K562 (cell line): ENCODE results near the gene DKC1. TPM values are rescaled to one million over a fixed set of nuclear protein-coding genes. Genes with fewer than 3 reads are reported as not detected.
A peak's percentile ranks its signal among the peaks of the same experiment; 100 is the strongest.

Source experiments
- ARID1B ChIP-seq: fragments of 450-650 bp; IDR thresholded peaks from 2 replicates; pipeline ENCODE4 v1.6.1; 2016; ENCODE audit warnings: antibody characterized with exemption, mild to moderate bottlenecking, inconsistent platforms
- BHLHE40 ChIP-seq: IDR thresholded peaks from 2 replicates; pipeline ENCODE4 v1.6.1; 2011; ENCODE audit warnings: low read length, improper control_type of control experiment
- BRD4 ChIP-seq: fragments of 200-600 bp; sonication (generic); IDR thresholded peaks from 2 replicates; pipeline ENCODE4 v1.6.1; 2017; ENCODE audit warnings: inconsistent platforms
- EZH2 ChIP-seq: IDR thresholded peaks from 2 replicates; pipeline ENCODE4 v1.6.1; 2012; ENCODE audit warnings: low read depth, mild to moderate bottlenecking, inconsistent platforms, low read length, borderline replicate concordance
- FOXJ3 ChIP-seq: sonication (generic); formaldehyde crosslinking; IDR thresholded peaks from 2 replicates; pipeline ENCODE4 v1.4.0; 2020; ENCODE audit warnings: mild to moderate bottlenecking, missing genetic modification reagents
- NR2F6 ChIP-seq: fragments of 450-650 bp; formaldehyde crosslinking; IDR thresholded peaks from 2 replicates; pipeline ENCODE4 v1.4.0; 2020; ENCODE audit warnings: mild to moderate bottlenecking
- SIN3B ChIP-seq: fragments of 450-650 bp; IDR thresholded peaks from 2 replicates; pipeline ENCODE4 v1.6.1; 2017; ENCODE audit warnings: low read depth, mild to moderate bottlenecking, moderate library complexity
- SMAD4 ChIP-seq: fragments of 250-450 bp; sonication (Bioruptor Pico); conservative IDR thresholded peaks from 2 replicates; pipeline ENCODE4 v1.8.0; 2021; ENCODE audit warnings: inconsistent platforms, mild to moderate bottlenecking, moderate library complexity
- ZBED1 ChIP-seq: IDR thresholded peaks from 2 replicates; pipeline ENCODE4 v1.6.1; 2014
- ZNF274 ChIP-seq: IDR thresholded peaks from 2 replicates; pipeline ENCODE4 v1.6.1; 2011; ENCODE audit warnings: low read depth, mild to moderate bottlenecking, low read length, moderate library complexity, borderline replicate concordance
- ZNF436 ChIP-seq: fragments of 250-450, 450-650 bp; sonication (Bioruptor Pico); formaldehyde crosslinking; IDR thresholded peaks from 2 replicates; pipeline ENCODE4 v1.7.0; 2020; ENCODE audit warnings: mild to moderate bottlenecking
- ZNF584 ChIP-seq: fragments of 200-800 bp; sonication (Bioruptor generic); IDR thresholded peaks from 2 replicates; pipeline ENCODE4 v1.6.1; 2016; ENCODE audit warnings: low read depth, mild to moderate bottlenecking, missing genetic modification characterization, missing compliant biosample characterization
- polyA plus RNA-seq, 8 experiments: library from polyadenylated mRNA; depleted of rRNA in 4 of 8; stranded (reverse) in 5 of 8; unstranded in 3 of 8; fragments of >200 nt; fragmentation: Nextera tagmentation in 2 of 8; fragmentation: Illumina TruSeq in 1 of 8; extraction: Ambion mirVana in 2 of 8; extraction: Trizol in 1 of 8; gene quantifications; 2 replicates each; pipeline versions ENCODE4 v1.2.1 to v1.2.3, GENCODE V29; 2011 to 2014; ENCODE audit warnings: inconsistent platforms in 1 of 8, missing spikeins in 1 of 8
- total RNA-seq, 7 experiments: library from RNA; depleted of rRNA in 6 of 7; stranded (reverse); fragments of >200 nt in 6 of 7; fragmentation: Illumina TruSeq in 2 of 7; extraction: Trizol in 2 of 7; gene quantifications; 2 replicates each; pipeline versions ENCODE4 v1.2.1 to v1.2.3, GENCODE V29; 2011 to 2021; ENCODE audit warnings: low replicate concordance in 1 of 7
- TF ChIP-seq, protein P1 (sequence below), 2 experiments: fragments of 450-650 bp; formaldehyde crosslinking in 1 of 2; IDR thresholded peaks; 2 replicates each; pipeline versions ENCODE4 v1.4.0 to v1.6.1; 2014 to 2020; ENCODE audit warnings: mild to moderate bottlenecking in 2 of 2, borderline replicate concordance in 1 of 2, low read depth in 1 of 2
- TF ChIP-seq, protein P2 (sequence below), 2 experiments: fragments of 450-650 bp; IDR thresholded peaks; 2 replicates each; pipeline ENCODE4 v1.6.1; 2016
- TF ChIP-seq, protein P3 (sequence below): fragments of 150-350 bp; conservative IDR thresholded peaks from 2 replicates; pipeline ENCODE4 v1.6.1; 2014; ENCODE audit warnings: low read length

Gene DKC1
- total and polyA plus RNA-seq, 9 of the 15 experiments (the other 6 are each of a cell fraction or from before 2014, with no cell fraction given) = 205 to 313 (median 219) TPM

DNA sequence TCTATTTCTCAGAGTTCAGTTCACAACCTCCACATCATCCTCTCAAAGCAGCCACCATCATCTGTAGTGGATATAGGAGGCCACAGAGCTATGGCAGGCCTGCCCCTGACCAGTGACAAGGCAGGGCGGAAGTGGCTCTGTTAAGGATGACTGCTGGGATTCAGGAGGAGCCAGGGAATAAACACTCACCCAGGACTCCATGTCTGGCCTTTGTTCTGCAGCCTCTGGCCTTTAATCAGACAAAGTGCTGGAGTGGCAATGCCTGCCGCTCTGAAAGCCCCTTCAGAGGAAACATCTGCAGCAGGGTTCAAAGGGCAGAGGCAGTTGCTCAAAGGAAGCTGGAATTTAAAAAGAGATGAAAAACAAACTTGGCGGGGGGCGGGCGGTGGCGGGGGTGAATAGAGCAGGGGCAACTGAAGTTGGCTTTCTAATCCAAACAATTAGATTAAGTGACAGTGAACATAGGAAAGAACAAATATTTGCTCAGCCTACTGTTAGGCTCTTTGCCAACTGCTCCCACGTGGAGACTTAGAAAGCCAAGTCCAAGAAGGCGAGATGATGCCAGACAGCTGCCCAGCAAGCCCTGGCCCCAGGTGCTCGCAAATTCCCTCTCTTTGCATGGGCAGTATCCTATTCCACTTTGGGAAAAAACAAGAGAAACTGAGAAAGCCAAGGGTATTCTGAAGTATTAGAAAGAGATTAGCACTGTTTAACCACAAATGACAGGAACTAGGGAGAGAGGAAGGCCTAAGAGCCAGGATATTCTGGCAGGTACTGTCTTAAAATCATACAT is 37.1 kb downstream of the DKC1 start (continued):
- TF ChIP-seq, protein P1, sequence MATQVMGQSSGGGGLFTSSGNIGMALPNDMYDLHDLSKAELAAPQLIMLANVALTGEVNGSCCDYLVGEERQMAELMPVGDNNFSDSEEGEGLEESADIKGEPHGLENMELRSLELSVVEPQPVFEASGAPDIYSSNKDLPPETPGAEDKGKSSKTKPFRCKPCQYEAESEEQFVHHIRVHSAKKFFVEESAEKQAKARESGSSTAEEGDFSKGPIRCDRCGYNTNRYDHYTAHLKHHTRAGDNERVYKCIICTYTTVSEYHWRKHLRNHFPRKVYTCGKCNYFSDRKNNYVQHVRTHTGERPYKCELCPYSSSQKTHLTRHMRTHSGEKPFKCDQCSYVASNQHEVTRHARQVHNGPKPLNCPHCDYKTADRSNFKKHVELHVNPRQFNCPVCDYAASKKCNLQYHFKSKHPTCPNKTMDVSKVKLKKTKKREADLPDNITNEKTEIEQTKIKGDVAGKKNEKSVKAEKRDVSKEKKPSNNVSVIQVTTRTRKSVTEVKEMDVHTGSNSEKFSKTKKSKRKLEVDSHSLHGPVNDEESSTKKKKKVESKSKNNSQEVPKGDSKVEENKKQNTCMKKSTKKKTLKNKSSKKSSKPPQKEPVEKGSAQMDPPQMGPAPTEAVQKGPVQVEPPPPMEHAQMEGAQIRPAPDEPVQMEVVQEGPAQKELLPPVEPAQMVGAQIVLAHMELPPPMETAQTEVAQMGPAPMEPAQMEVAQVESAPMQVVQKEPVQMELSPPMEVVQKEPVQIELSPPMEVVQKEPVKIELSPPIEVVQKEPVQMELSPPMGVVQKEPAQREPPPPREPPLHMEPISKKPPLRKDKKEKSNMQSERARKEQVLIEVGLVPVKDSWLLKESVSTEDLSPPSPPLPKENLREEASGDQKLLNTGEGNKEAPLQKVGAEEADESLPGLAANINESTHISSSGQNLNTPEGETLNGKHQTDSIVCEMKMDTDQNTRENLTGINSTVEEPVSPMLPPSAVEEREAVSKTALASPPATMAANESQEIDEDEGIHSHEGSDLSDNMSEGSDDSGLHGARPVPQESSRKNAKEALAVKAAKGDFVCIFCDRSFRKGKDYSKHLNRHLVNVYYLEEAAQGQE (IDR thresholded peaks at IDR 0.05; ENCODE audit: borderline replicate concordance) = no peak
- TF ChIP-seq, protein P1 (CRISPR knock-in tag; IDR thresholded peaks at IDR 0.05; ENCODE audit: low read depth) = no peak
- TF ChIP-seq ZNF274 = no peak
- 0 out of 2 replicates have a peak, but pooled peaks have one; percentile 22 for TF ChIP-seq SMAD4 (CRISPR knock-in tag)
- no peak for TF ChIP-seq FOXJ3
- TF ChIP-seq ZBED1 = no peak
- TF ChIP-seq ZNF584 (CRISPR knock-in tag) = peak; percentile 44; the same call in 1 of the 2 replicates
- TF ChIP-seq NR2F6 = no peak
- TF ChIP-seq ZNF436 (CRISPR knock-in tag) = no peak
- TF ChIP-seq, protein P2, sequence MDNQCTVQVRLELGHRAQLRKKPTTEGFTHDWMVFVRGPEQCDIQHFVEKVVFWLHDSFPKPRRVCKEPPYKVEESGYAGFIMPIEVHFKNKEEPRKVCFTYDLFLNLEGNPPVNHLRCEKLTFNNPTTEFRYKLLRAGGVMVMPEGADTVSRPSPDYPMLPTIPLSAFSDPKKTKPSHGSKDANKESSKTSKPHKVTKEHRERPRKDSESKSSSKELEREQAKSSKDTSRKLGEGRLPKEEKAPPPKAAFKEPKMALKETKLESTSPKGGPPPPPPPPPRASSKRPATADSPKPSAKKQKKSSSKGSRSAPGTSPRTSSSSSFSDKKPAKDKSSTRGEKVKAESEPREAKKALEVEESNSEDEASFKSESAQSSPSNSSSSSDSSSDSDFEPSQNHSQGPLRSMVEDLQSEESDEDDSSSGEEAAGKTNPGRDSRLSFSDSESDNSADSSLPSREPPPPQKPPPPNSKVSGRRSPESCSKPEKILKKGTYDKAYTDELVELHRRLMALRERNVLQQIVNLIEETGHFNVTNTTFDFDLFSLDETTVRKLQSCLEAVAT (IDR thresholded peaks at IDR 0.05) = 0 out of 4 replicates have a peak, but pooled peaks of 1 of the 2 experiments have one; percentile 8
- peak; percentile 36; the same call in 1 of the 2 replicates for TF ChIP-seq BRD4
- no peak for TF ChIP-seq BHLHE40
- TF ChIP-seq SIN3B = no peak
- TF ChIP-seq ARID1B = no peak
- TF ChIP-seq EZH2 = no peak
- TF ChIP-seq, protein P3, sequence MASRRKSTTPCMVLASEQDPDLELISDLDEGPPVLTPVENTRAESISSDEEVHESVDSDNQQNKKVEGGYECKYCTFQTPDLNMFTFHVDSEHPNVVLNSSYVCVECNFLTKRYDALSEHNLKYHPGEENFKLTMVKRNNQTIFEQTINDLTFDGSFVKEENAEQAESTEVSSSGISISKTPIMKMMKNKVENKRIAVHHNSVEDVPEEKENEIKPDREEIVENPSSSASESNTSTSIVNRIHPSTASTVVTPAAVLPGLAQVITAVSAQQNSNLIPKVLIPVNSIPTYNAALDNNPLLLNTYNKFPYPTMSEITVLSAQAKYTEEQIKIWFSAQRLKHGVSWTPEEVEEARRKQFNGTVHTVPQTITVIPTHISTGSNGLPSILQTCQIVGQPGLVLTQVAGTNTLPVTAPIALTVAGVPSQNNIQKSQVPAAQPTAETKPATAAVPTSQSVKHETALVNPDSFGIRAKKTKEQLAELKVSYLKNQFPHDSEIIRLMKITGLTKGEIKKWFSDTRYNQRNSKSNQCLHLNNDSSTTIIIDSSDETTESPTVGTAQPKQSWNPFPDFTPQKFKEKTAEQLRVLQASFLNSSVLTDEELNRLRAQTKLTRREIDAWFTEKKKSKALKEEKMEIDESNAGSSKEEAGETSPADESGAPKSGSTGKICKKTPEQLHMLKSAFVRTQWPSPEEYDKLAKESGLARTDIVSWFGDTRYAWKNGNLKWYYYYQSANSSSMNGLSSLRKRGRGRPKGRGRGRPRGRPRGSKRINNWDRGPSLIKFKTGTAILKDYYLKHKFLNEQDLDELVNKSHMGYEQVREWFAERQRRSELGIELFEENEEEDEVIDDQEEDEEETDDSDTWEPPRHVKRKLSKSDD = no peak
